Parathyroid adenoma (tissue), 2 donors: ENCODE data around the gene NRAP.

Source experiments
- H2AFZ ChIP-seq: fragments of 300-600 bp; sonication (generic); one replicate; pipeline ENCODE4 v1.7.0; 2017; ENCODE audit warnings: antibody characterized with exemption, mild to moderate bottlenecking
- H3K27ac ChIP-seq: fragments of 300-600 bp; sonication (generic); one replicate; pipeline ENCODE4 v1.7.0; 2017
- H3K27me3 ChIP-seq: fragments of 300-600 bp; sonication (generic); one replicate; pipeline ENCODE4 v1.7.0; 2017; ENCODE audit warnings: low read length; ENCODE audit not compliant: control insufficient read depth, insufficient read depth
- H3K36me3 ChIP-seq: fragments of 300-600 bp; sonication (generic); one replicate; pipeline ENCODE4 v1.7.0; 2017; ENCODE audit warnings: low read length; ENCODE audit not compliant: control insufficient read depth, insufficient read depth
- H3K4me1 ChIP-seq: fragments of 300-600 bp; sonication (generic); one replicate; pipeline ENCODE4 v1.7.0; 2017; ENCODE audit warnings: control low read depth
- H3K4me2 ChIP-seq: fragments of 300-600 bp; sonication (generic); one replicate; pipeline ENCODE4 v1.7.0; 2017; ENCODE audit warnings: low read length
- H3K4me3 ChIP-seq: fragments of 300-600 bp; sonication (generic); one replicate; pipeline ENCODE4 v1.7.0; 2017; ENCODE audit warnings: low read depth, low read length
- H3K79me2 ChIP-seq: fragments of 300-600 bp; sonication (generic); one replicate; pipeline ENCODE4 v1.7.0; 2017; ENCODE audit warnings: control low read depth
- H3K9ac ChIP-seq: fragments of 300-600 bp; sonication (generic); one replicate; pipeline ENCODE4 v1.7.0; 2017; ENCODE audit warnings: mild to moderate bottlenecking
- H3K9me3 ChIP-seq: fragments of 300-600 bp; sonication (generic); one replicate; pipeline ENCODE4 v1.7.0; 2017; ENCODE audit warnings: low read length; ENCODE audit not compliant: control insufficient read depth
- TF ChIP-seq, protein P1 (sequence below): fragments of 300-600 bp; sonication (generic); IDR thresholded peaks from one replicate; pipeline ENCODE4 v1.7.0; 2017; ENCODE audit warnings: antibody characterized with exemption, mild to moderate bottlenecking
- donor health status: primary hyperparathyroidism.

NRAP gene

GRCh38 chr10:113627836-113628235 lies 36.0 kb downstream of the NRAP start:
- Histone ChIP-seq H3K27me3 (no peaks in the 10 kb centered on the region), H2AFZ (no peak overlapping the region), H3K4me3 (no peak overlapping the region), H3K9me3 (no peaks in the 10 kb centered on the region), H3K9ac (no peak overlapping the region), H3K79me2 (no peaks in the 10 kb centered on the region), H3K4me2 (no peak overlapping the region), H3K4me1 (no peaks in the 10 kb centered on the region), H3K27ac (no peak overlapping the region), H3K36me3 (no peaks in the 10 kb centered on the region)
- TF ChIP-seq, protein P1, sequence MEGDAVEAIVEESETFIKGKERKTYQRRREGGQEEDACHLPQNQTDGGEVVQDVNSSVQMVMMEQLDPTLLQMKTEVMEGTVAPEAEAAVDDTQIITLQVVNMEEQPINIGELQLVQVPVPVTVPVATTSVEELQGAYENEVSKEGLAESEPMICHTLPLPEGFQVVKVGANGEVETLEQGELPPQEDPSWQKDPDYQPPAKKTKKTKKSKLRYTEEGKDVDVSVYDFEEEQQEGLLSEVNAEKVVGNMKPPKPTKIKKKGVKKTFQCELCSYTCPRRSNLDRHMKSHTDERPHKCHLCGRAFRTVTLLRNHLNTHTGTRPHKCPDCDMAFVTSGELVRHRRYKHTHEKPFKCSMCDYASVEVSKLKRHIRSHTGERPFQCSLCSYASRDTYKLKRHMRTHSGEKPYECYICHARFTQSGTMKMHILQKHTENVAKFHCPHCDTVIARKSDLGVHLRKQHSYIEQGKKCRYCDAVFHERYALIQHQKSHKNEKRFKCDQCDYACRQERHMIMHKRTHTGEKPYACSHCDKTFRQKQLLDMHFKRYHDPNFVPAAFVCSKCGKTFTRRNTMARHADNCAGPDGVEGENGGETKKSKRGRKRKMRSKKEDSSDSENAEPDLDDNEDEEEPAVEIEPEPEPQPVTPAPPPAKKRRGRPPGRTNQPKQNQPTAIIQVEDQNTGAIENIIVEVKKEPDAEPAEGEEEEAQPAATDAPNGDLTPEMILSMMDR = no peak

- Histone ChIP-seq H3K36me3 (no peaks in the 10 kb centered on the region), H2AFZ (no peak overlapping the region), H3K9me3 (no peaks in the 10 kb centered on the region), H3K79me2 (no peaks in the 10 kb centered on the region), H3K4me1 (no peaks in the 10 kb centered on the region), H3K4me3 (no peak overlapping the region), H3K4me2 (no peak overlapping the region), H3K9ac (no peak overlapping the region), H3K27me3 (no peaks in the 10 kb centered on the region), H3K27ac (no peak overlapping the region)
- TF ChIP-seq, protein P1 = no peak
These were observed 37.0 kb downstream of the NRAP start for GRCh38 chr10:113626809-113627355.

DNA sequence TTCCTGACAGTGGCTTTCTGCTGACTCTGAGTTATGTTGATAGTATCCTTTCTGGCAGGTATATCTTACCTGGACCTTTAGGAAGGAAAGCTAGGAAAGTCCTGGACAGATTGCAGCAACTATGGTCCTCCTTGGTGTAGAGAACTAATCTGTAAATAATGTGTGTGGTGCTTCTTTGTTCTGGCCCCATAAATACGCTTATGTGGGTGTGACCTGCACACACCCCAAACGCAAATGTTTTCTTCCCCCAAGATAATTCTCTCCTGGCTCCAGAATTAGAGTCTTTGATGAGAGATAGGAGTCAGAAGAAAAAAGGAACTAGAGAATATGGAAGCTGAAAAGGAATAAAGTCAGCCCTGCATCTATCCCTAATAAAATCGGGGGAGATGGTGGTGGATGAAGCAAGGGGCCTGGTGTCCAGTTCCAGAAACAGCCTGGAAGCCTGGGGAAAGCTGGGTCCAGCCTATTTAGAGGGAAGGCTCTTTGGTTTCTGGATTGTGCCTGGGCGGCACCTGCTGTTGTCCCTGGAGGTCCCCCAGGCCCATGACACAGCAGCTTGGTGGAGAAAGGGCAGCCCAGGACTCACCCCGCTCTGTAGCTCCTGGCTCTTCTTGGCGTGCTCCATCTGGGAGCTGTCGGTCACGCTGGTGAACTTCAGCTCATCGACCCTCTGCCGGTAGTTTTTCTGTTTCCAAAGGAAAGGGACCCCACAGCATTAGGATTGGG lies 38.2 kb downstream of the NRAP start:
- TF ChIP-seq, protein P1 = no peak
- Histone ChIP-seq H2AFZ (no peak overlapping the region), H3K9me3 (no peaks in the 10 kb centered on the region), H3K4me2 (no peak overlapping the region), H3K27ac (no peak overlapping the region), H3K4me3 (no peak overlapping the region), H3K27me3 (no peaks in the 10 kb centered on the region), H3K9ac (no peak overlapping the region), H3K4me1 (no peaks in the 10 kb centered on the region), H3K79me2 (no peaks in the 10 kb centered on the region), H3K36me3 (no peaks in the 10 kb centered on the region)

- TF ChIP-seq, protein P1 = no peak
- H3K4me1 ChIP-seq = no peaks in the 10 kb centered on the region
These were observed 41.0 kb downstream of the NRAP start for GRCh38 chr10:113622831-113623230.

GRCh38 chr10:113621799-113622198 lies 42.0 kb downstream of the NRAP start:
- no peaks in the 10 kb centered on the region for H3K27me3 ChIP-seq
- no peak overlapping the region for H2AFZ ChIP-seq
- no peaks in the 10 kb centered on the region for H3K4me1 ChIP-seq
- H3K36me3 ChIP-seq = no peaks in the 10 kb centered on the region
- no peaks in the 10 kb centered on the region for H3K79me2 ChIP-seq
- H3K4me3 ChIP-seq = no peak overlapping the region
- H3K9ac ChIP-seq = no peak overlapping the region
- no peak overlapping the region for H3K27ac ChIP-seq
- no peaks in the 10 kb centered on the region for H3K9me3 ChIP-seq
- TF ChIP-seq, protein P1 = no peak
- no peak overlapping the region for H3K4me2 ChIP-seq

More at GRCh38 chr10:113622831-113623230, 41.0 kb downstream of the NRAP start:
- Histone ChIP-seq H3K27ac (no peak overlapping the region), H3K9ac (no peak overlapping the region), H3K27me3 (no peaks in the 10 kb centered on the region), H3K36me3 (no peaks in the 10 kb centered on the region), H3K4me3 (no peak overlapping the region), H3K9me3 (no peaks in the 10 kb centered on the region), H3K79me2 (no peaks in the 10 kb centered on the region), H2AFZ (no peak overlapping the region), H3K4me2 (no peak overlapping the region)
